Astrocyte (in vitro differentiated cells and primary cell): ENCODE measurements around the gene TPBG. TPM values are rescaled to one million over a fixed set of nuclear protein-coding genes. Genes with fewer than 3 reads are reported as not detected.

Source experiments
- DNase-seq: peaks from one replicate; pipeline ENCODE4 v3.0.0-alpha.2; 2010; ENCODE audit warnings: low read depth
- FAIRE-seq: peaks from 2 replicates; lab custom pipeline; 2011; peaks lifted over from hg19 to GRCh38; lab: Jason Lieb, UNC
- H2AFZ ChIP-seq: 2 replicates; pipeline ENCODE4 v1.6.0; 2012; ENCODE audit warnings: low read depth, low read length, inconsistent platforms
- H3K27ac ChIP-seq: 2 replicates; pipeline ENCODE4 v1.5.1; 2011; ENCODE audit warnings: low read depth, low read length, inconsistent platforms
- H3K27me3 ChIP-seq: 2 replicates; pipeline ENCODE4 v1.6.0; 2011; ENCODE audit warnings: low read length, inconsistent platforms; ENCODE audit not compliant: insufficient read depth
- H3K36me3 ChIP-seq: 2 replicates; pipeline ENCODE4 v1.5.1; 2011; ENCODE audit warnings: low read length, inconsistent platforms; ENCODE audit not compliant: insufficient read depth
- H3K4me1 ChIP-seq: 2 replicates; pipeline ENCODE4 v1.5.1; 2011; ENCODE audit warnings: low read length, inconsistent platforms; ENCODE audit not compliant: insufficient read depth
- H3K4me2 ChIP-seq: 2 replicates; pipeline ENCODE4 v1.6.0; 2012; ENCODE audit warnings: low read length, inconsistent platforms
- H3K4me3 ChIP-seq: 2 replicates; pipeline ENCODE4 v1.5.1; 2011; ENCODE audit warnings: low read depth, mild to moderate bottlenecking, low read length, inconsistent platforms; ENCODE audit not compliant: insufficient read depth
- H3K79me2 ChIP-seq: 2 replicates; pipeline ENCODE4 v1.6.0; 2012; ENCODE audit warnings: mild to moderate bottlenecking, low read length, inconsistent platforms; ENCODE audit not compliant: insufficient read depth
- H3K9ac ChIP-seq: 2 replicates; pipeline ENCODE4 v1.6.0; 2012; ENCODE audit warnings: mild to moderate bottlenecking, low read length, inconsistent platforms
- H3K9me3 ChIP-seq: 2 replicates; pipeline ENCODE4 v1.5.1; 2012; ENCODE audit warnings: low read depth, mild to moderate bottlenecking, low read length, inconsistent platforms; ENCODE audit not compliant: insufficient read depth
- H4K20me1 ChIP-seq: 2 replicates; pipeline ENCODE4 v1.6.0; 2012; ENCODE audit warnings: low read length, inconsistent platforms; ENCODE audit not compliant: insufficient read depth
- H3K27ac Mint-ChIP-seq: one replicate; pipeline ENCODE4 v1.8.0; 2021; ENCODE audit warnings: mild to moderate bottlenecking, mixed read lengths; ENCODE audit not compliant: unreplicated experiment
- H3K27me3 Mint-ChIP-seq: one replicate; pipeline ENCODE4 v1.8.0; 2021; ENCODE audit warnings: low read depth, mixed read lengths; ENCODE audit not compliant: unreplicated experiment
- H3K36me3 Mint-ChIP-seq: one replicate; pipeline ENCODE4 v1.8.0; 2021; ENCODE audit warnings: low read depth, mixed read lengths; ENCODE audit not compliant: unreplicated experiment
- H3K4me1 Mint-ChIP-seq: one replicate; pipeline ENCODE4 v1.8.0; 2021; ENCODE audit warnings: low read depth, mixed read lengths; ENCODE audit not compliant: unreplicated experiment
- H3K4me3 Mint-ChIP-seq: one replicate; pipeline ENCODE4 v1.8.0; 2021; ENCODE audit warnings: mild to moderate bottlenecking, moderate library complexity, mixed read lengths; ENCODE audit not compliant: unreplicated experiment
- H3K9me3 Mint-ChIP-seq: one replicate; pipeline ENCODE4 v1.8.0; 2021; ENCODE audit warnings: mild to moderate bottlenecking, mixed read lengths; ENCODE audit not compliant: unreplicated experiment
- EZH2 ChIP-seq: IDR thresholded peaks from 2 replicates; pipeline ENCODE4 v1.6.1; 2012; ENCODE audit warnings: mild to moderate bottlenecking, low read length, inconsistent platforms; ENCODE audit not compliant: insufficient read depth
- total RNA-seq: library from RNA; stranded (reverse); gene quantifications from 2 replicates; pipeline ENCODE4 v1.2.1, GENCODE V29; 2021
- TF ChIP-seq, protein P1 (sequence below): IDR thresholded peaks from 2 replicates; pipeline ENCODE4 v1.5.1; 2011; ENCODE audit warnings: low read depth, mild to moderate bottlenecking, inconsistent platforms, low read length, moderate library complexity; ENCODE audit not compliant: insufficient read depth

Gene TPBG
- total RNA-seq, 1 donor from 2014 or later: 26.0 TPM

DNA sequence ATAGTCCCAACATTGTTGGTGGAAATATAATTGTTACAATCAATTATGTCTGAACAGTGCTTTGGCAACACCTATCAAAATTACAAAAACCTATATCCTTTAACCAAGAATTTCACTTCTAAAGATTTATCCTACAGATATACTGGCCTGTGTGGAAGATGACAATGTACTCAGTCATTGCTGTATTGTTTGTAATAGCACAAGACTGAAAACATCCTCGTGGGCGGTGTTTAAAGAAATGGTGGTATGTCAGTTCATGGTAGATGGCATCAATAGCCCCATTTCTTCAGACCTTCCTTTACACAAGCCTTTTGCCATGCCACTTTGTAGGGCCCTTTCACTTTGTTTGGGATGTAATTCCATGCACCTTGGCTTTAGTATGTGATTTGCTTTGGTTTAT, 9.8 kb upstream of the TPBG start:
- Histone ChIP-seq H3K4me2 (no peak overlapping the region), H3K27ac (no peak overlapping the region), H3K9ac (no peak overlapping the region), H3K36me3 (no peaks in the 10 kb centered on the region), H3K4me1 (no peaks in the 10 kb centered on the region), H2AFZ (no peak overlapping the region), H4K20me1 (no peaks in the 10 kb centered on the region), H3K27me3 (no peaks in the 10 kb centered on the region), H3K9me3 (no peaks in the 10 kb centered on the region), H3K4me3 (no peak overlapping the region), H3K79me2 (no peaks in the 10 kb centered on the region)
- Mint-ChIP-seq H3K4me1 (no peaks in the 10 kb centered on the region), H3K4me3 (no peak overlapping the region), H3K27me3 (no peaks in the 10 kb centered on the region), H3K9me3 (no peaks in the 10 kb centered on the region), H3K27ac (no peak overlapping the region), H3K36me3 (no peaks in the 10 kb centered on the region)
- FAIRE-seq (no peak), DNase-seq (no peak)
- TF ChIP-seq, protein P1, sequence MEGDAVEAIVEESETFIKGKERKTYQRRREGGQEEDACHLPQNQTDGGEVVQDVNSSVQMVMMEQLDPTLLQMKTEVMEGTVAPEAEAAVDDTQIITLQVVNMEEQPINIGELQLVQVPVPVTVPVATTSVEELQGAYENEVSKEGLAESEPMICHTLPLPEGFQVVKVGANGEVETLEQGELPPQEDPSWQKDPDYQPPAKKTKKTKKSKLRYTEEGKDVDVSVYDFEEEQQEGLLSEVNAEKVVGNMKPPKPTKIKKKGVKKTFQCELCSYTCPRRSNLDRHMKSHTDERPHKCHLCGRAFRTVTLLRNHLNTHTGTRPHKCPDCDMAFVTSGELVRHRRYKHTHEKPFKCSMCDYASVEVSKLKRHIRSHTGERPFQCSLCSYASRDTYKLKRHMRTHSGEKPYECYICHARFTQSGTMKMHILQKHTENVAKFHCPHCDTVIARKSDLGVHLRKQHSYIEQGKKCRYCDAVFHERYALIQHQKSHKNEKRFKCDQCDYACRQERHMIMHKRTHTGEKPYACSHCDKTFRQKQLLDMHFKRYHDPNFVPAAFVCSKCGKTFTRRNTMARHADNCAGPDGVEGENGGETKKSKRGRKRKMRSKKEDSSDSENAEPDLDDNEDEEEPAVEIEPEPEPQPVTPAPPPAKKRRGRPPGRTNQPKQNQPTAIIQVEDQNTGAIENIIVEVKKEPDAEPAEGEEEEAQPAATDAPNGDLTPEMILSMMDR: no peak
- TF ChIP-seq EZH2: no peak

DNA sequence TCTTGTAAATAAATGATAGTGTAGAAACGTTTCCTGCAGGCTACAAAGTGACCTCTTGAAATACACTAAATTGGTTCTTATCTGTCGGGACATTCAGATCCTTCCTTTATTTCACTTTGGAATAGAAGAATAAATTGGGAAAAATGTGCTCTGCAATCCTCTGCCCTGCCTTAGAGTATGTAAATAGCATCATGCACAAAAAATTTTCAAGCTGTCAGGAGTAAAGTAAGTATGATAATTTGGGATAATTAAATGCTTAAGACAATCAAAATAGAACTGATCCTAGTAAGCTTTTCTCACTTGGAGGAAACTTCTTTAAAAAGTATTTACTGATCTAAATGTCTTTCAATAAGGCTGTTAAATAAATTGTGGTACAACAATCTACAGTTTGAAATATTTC, 3.1 kb upstream of the TPBG start:
- Mint-ChIP-seq H3K36me3 (no peaks in the 10 kb centered on the region), H3K4me1 (no peaks in the 10 kb centered on the region), H3K4me3 (no peak overlapping the region), H3K9me3 (no peaks in the 10 kb centered on the region), H3K27ac (no peak overlapping the region), H3K27me3 (peaks cover 3% of the 10 kb centered on the region)
- no peaks in the 10 kb centered on the region for H3K9me3 ChIP-seq
- H3K36me3 ChIP-seq: no peaks in the 10 kb centered on the region
- H3K9ac ChIP-seq: no peak overlapping the region
- H3K4me2 ChIP-seq: no peak overlapping the region
- no peak overlapping the region for H2AFZ ChIP-seq
- TF ChIP-seq, protein P1: no peak
- TF ChIP-seq EZH2: no peak
- H3K27me3 ChIP-seq: peaks cover 2% of the 10 kb centered on the region
- peaks cover 12% of the 10 kb centered on the region for H3K4me1 ChIP-seq
- no peak overlapping the region for H3K4me3 ChIP-seq
- no peak overlapping the region for H3K27ac ChIP-seq
- no peak for FAIRE-seq
- DNase-seq: no peak
- H3K79me2 ChIP-seq: peaks cover 7% of the 10 kb centered on the region
- H4K20me1 ChIP-seq: peaks cover 4% of the 10 kb centered on the region

DNA sequence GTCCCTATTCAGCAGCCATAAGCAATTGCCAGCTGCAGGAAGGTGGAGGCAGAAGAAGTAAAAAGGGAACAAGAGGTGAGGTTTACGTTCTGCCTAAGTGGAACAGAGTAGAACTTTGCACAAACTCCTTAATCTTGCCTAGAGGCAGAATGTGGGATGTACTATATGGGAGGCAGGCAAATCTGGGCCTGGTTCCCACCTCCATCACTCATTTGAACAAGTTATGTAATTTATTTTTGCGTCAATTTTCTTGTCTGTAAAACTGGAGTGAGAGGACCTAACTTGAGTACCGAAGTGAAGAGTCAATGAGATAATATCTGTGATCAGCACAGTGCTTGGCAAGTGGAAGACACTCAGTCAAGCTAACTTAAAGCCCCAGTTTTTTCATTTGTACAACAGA, 2.0 kb upstream of the TPBG start:
- DNase-seq (no peak), FAIRE-seq (no peak)
- Histone ChIP-seq H3K9ac (no peak overlapping the region), H3K4me2 (no peak overlapping the region), H3K36me3 (peaks cover 8% of the 10 kb centered on the region), H3K4me1 (peaks cover 20% of the 10 kb centered on the region), H4K20me1 (peaks cover 15% of the 10 kb centered on the region), H3K9me3 (no peaks in the 10 kb centered on the region), H3K27me3 (peaks cover 2% of the 10 kb centered on the region), H3K27ac (no peak overlapping the region), H3K79me2 (peaks cover 18% of the 10 kb centered on the region), H3K4me3 (no peak overlapping the region), H2AFZ (no peak overlapping the region)
- peaks cover 3% of the 10 kb centered on the region for H3K27me3 Mint-ChIP-seq
- peaks cover 2% of the 10 kb centered on the region for H3K4me1 Mint-ChIP-seq
- no peaks in the 10 kb centered on the region for H3K36me3 Mint-ChIP-seq
- no peaks in the 10 kb centered on the region for H3K9me3 Mint-ChIP-seq
- H3K4me3 Mint-ChIP-seq: no peak overlapping the region
- H3K27ac Mint-ChIP-seq: no peak overlapping the region
- TF ChIP-seq EZH2: no peak
- TF ChIP-seq, protein P1: no peak
